PC-3 (cell line): ENCODE results near the gene COL4A1. TPM values are rescaled to one million over a fixed set of nuclear protein-coding genes. Genes with fewer than 3 reads are reported as not detected.
A peak's percentile ranks its signal among the peaks of the same experiment; 100 is the strongest.

Experiments used
- ATAC-seq: fragments of 200-7000 bp; cut with Tn5 transposase; 2 replicates; pipeline ENCODE4 v1.9.1; 2020; ENCODE audit warnings: mild to moderate bottlenecking, moderate library complexity
- BruUV-seq: library from RNA; stranded (reverse); fragments of 400-500 nt; replicated peaks from 2 replicates; lab custom pipeline; 2021; lab: Mats Ljungman, UMichigan
- CTCF ChIA-PET: fragments of 300-600 bp; sonication (Branson Sonifier 250); formaldehyde crosslinking; loops from one replicate; lab custom pipeline; 2022; ENCODE audit warnings: antibody characterized with exemption; lab: Charles Lee
- POLR2A ChIA-PET: fragments of 300-600 bp; sonication (Branson Sonifier 250); formaldehyde crosslinking; loops from one replicate; lab custom pipeline; 2022; ENCODE audit warnings: antibody characterized with exemption; ENCODE audit not compliant: unreplicated experiment; lab: Charles Lee
- DNase-seq: peaks from one replicate; pipeline ENCODE4 v3.0.0-alpha.2; 2015
- H2AFZ ChIP-seq: fragments of 300-600 bp; sonication (generic); 2 replicates; pipeline ENCODE4 v1.6.0; 2016; ENCODE audit warnings: antibody characterized with exemption, low read length
- H3F3A ChIP-seq: fragments of 300-600 bp; sonication (generic); one replicate; pipeline ENCODE4 v1.6.0; 2017; ENCODE audit warnings: antibody characterized with exemption, low read length, control low read depth, mild to moderate bottlenecking; ENCODE audit not compliant: unreplicated experiment
- H3K27ac ChIP-seq: fragments of 300-600 bp; sonication (generic); 2 replicates; pipeline ENCODE4 v1.5.1; 2016; ENCODE audit warnings: mild to moderate bottlenecking, low read length
- H3K27me3 ChIP-seq: fragments of 300-600 bp; sonication (generic); 2 replicates; pipeline ENCODE4 v1.6.1; 2016; ENCODE audit warnings: low read length, mixed read lengths
- H3K36me3 ChIP-seq: fragments of 300-600 bp; sonication (generic); 2 replicates; pipeline ENCODE4 v1.6.1; 2016; ENCODE audit warnings: low read depth, mixed run types, low read length, mixed read lengths
- H3K4me1 ChIP-seq: fragments of 300-600 bp; sonication (generic); 2 replicates; pipeline ENCODE4 v1.5.1; 2016; ENCODE audit warnings: low read length; ENCODE audit not compliant: insufficient read depth
- H3K4me2 ChIP-seq: fragments of 300-600 bp; sonication (generic); 2 replicates; pipeline ENCODE4 v1.6.0; 2016; ENCODE audit warnings: low read length
- H3K4me3 ChIP-seq: fragments of 300-600 bp; sonication (generic); 2 replicates; pipeline ENCODE4 v1.5.1; 2016; ENCODE audit warnings: mild to moderate bottlenecking, low read length, mixed read lengths
- H3K79me2 ChIP-seq: fragments of 300-600 bp; sonication (generic); 2 replicates; pipeline ENCODE4 v1.6.1; 2017; ENCODE audit warnings: low read length, mixed read lengths
- H3K9ac ChIP-seq: fragments of 300-600 bp; sonication (generic); 2 replicates; pipeline ENCODE4 v1.6.0; 2016; ENCODE audit warnings: mild to moderate bottlenecking, low read length
- H3K9me2 ChIP-seq: fragments of 300-600 bp; sonication (generic); replicated peaks from 2 replicates; pipeline ENCODE4 v1.6.1; 2016; ENCODE audit warnings: mixed run types, low read length, mixed read lengths
- H3K9me3 ChIP-seq: fragments of 300-600 bp; sonication (generic); 2 replicates; pipeline ENCODE4 v1.6.1; 2016; ENCODE audit warnings: low read length, mixed read lengths
- H4K20me1 ChIP-seq: fragments of 300-600 bp; sonication (generic); 2 replicates; pipeline ENCODE4 v1.6.1; 2016; ENCODE audit warnings: low read length, mixed read lengths
- CTCF ChIP-seq: fragments of 300-600 bp; sonication (generic); conservative IDR thresholded peaks from 2 replicates; pipeline ENCODE4 v1.5.1; 2017; ENCODE audit warnings: antibody characterized with exemption, low read depth, mild to moderate bottlenecking, low read length
- EZH2 ChIP-seq: fragments of 300-600 bp; sonication (generic); IDR thresholded peaks from one replicate; pipeline ENCODE4 v1.6.1; 2017; ENCODE audit warnings: antibody characterized with exemption, mild to moderate bottlenecking, low read length; ENCODE audit not compliant: unreplicated experiment
- EZH2phosphoT487 ChIP-seq: fragments of 300-600 bp; sonication (generic); IDR thresholded peaks from 2 replicates; pipeline ENCODE4 v1.6.1; 2018; ENCODE audit warnings: mild to moderate bottlenecking, antibody characterized with exemption, low read length, borderline replicate concordance
- intact Hi-C: fragments of 100-400 bp; cut with micrococcal nuclease; formaldehyde crosslinking; loops from 2 replicates; pipeline ENCODE4 v1.9.0; 2023
- total RNA-seq: library from RNA; depleted of rRNA; stranded (reverse); fragments of >200 nt; gene quantifications from 2 replicates; pipeline ENCODE4 v1.2.3, GENCODE V29; 2014

COL4A1 gene
- total RNA-seq, 1 experiment from 2014 or later: 48.7 TPM

GRCh38 chr13:110254151-110254679 is 52.7 kb downstream of the COL4A1 start:
- Histone ChIP-seq H3K9ac (no peak overlapping the region), H3K27me3 (no peaks in the 10 kb centered on the region), H3K4me3 (no peak overlapping the region), H3K4me1 (peaks cover 11% of the 10 kb centered on the region), H3K4me2 (no peak overlapping the region), H3K9me2 (no peaks in the 10 kb centered on the region), H3K36me3 (no peaks in the 10 kb centered on the region), H2AFZ (no peak overlapping the region), H4K20me1 (no peaks in the 10 kb centered on the region), H3K79me2 (no peaks in the 10 kb centered on the region), H3K9me3 (no peaks in the 10 kb centered on the region), H3F3A (no peaks in the 10 kb centered on the region), H3K27ac (no peak overlapping the region)
- ChIA-PET POLR2A (no interaction called here), CTCF (no interaction called here)
- intact Hi-C loops: no loop called here
- TF ChIP-seq CTCF: no peak
- BruUV-seq: no TSS peak
- DNase-seq (no peak), ATAC-seq (no peak)

- no peak overlapping the region for H3K4me2 ChIP-seq
- intact Hi-C loops: no loop called here
- H3K9ac ChIP-seq: no peak overlapping the region
- no peaks in the 10 kb centered on the region for H4K20me1 ChIP-seq
- H3F3A ChIP-seq: no peaks in the 10 kb centered on the region
- no peak overlapping the region for H3K27ac ChIP-seq
- CTCF ChIA-PET: no interaction called here
- TF ChIP-seq EZH2phosphoT487 (no peak), CTCF (no peak), EZH2 (no peak)
- ATAC-seq: no peak
- no peak overlapping the region for H2AFZ ChIP-seq
- no peaks in the 10 kb centered on the region for H3K27me3 ChIP-seq
- no peaks in the 10 kb centered on the region for H3K79me2 ChIP-seq
- no peaks in the 10 kb centered on the region for H3K9me2 ChIP-seq
- H3K36me3 ChIP-seq: no peaks in the 10 kb centered on the region
- POLR2A ChIA-PET: no interaction called here
- H3K4me1 ChIP-seq: peaks cover 7% of the 10 kb centered on the region
- no peaks in the 10 kb centered on the region for H3K9me3 ChIP-seq
- no peak for DNase-seq
- no peak overlapping the region for H3K4me3 ChIP-seq
- BruUV-seq: no TSS peak
Measured at GRCh38 chr13:110251193-110251819, 55.7 kb downstream of the COL4A1 start.

- TF ChIP-seq EZH2 (no peak), CTCF (no peak), EZH2phosphoT487 (no peak)
- H3K27ac ChIP-seq: no peak overlapping the region
- H3K36me3 ChIP-seq: no peaks in the 10 kb centered on the region
- ATAC-seq: peak; percentile 38; the same call in 1 of the 2 replicates
- no peaks in the 10 kb centered on the region for H3K27me3 ChIP-seq
- ChIA-PET CTCF (no interaction called here), POLR2A (no interaction called here)
- no peaks in the 10 kb centered on the region for H3K9me3 ChIP-seq
- intact Hi-C loops: no loop called here
- no peaks in the 10 kb centered on the region for H4K20me1 ChIP-seq
- H3K79me2 ChIP-seq: no peaks in the 10 kb centered on the region
- H3K4me1 ChIP-seq: peaks cover 7% of the 10 kb centered on the region
- no TSS peak for BruUV-seq
- no peaks in the 10 kb centered on the region for H3F3A ChIP-seq
- no peak overlapping the region for H2AFZ ChIP-seq
- H3K9me2 ChIP-seq: no peaks in the 10 kb centered on the region
- H3K9ac ChIP-seq: no peak overlapping the region
- DNase-seq: peak; percentile 11
- H3K4me3 ChIP-seq: no peak overlapping the region
- no peak overlapping the region for H3K4me2 ChIP-seq
Measured at GRCh38 chr13:110250258-110250891, 56.6 kb downstream of the COL4A1 start.
